Central memory CD8-positive, alpha-beta T cell (primary cell): ENCODE data around the gene SPP2.

Experiments used
- ATAC-seq: fragments of 150-1000 bp; cut with Tn5 transposase; replicated peaks from 2 replicates; pipeline ENCODE4 v1.10.0; 2022; ENCODE audit warnings: mild to moderate bottlenecking, moderate FRiP score, moderate number of reproducible peaks; ENCODE audit not compliant: poor library complexity, severe bottlenecking; ENCODE audit errors: extremely low read depth
- DNase-seq, 2 donors: peaks; one replicate each; pipeline ENCODE4 v3.0.0; 2021; ENCODE audit warnings: low spot score in 2 of 2
- H3K27ac Mint-ChIP-seq: one replicate; pipeline ENCODE4 v1.8.0; 2022; ENCODE audit warnings: low read depth, mild to moderate bottlenecking, moderate library complexity, mixed read lengths
- H3K27me3 Mint-ChIP-seq: one replicate; pipeline ENCODE4 v1.8.0; 2022; ENCODE audit warnings: mixed read lengths
- H3K36me3 Mint-ChIP-seq: one replicate; pipeline ENCODE4 v1.8.0; 2022; ENCODE audit warnings: mild to moderate bottlenecking, moderate library complexity, mixed read lengths; ENCODE audit not compliant: insufficient read depth
- H3K4me1 Mint-ChIP-seq: one replicate; pipeline ENCODE4 v1.8.0; 2022; ENCODE audit warnings: mixed read lengths
- H3K4me3 Mint-ChIP-seq: one replicate; pipeline ENCODE4 v1.8.0; 2022; ENCODE audit warnings: mild to moderate bottlenecking, moderate library complexity, mixed read lengths
- H3K9me3 Mint-ChIP-seq: one replicate; pipeline ENCODE4 v1.8.0; 2022; ENCODE audit warnings: mixed read lengths

The SPP2 gene

GRCh38 chr2:234107861-234108260 lies 57.4 kb downstream of the SPP2 start:
- DNase-seq (no peak), ATAC-seq (no peak)
- H3K9me3 Mint-ChIP-seq, result no peaks in the 10 kb centered on the region
- no peak overlapping the region for H3K27ac Mint-ChIP-seq
- H3K4me1 Mint-ChIP-seq, result peaks cover 9% of the 10 kb centered on the region
- H3K27me3 Mint-ChIP-seq, result no peaks in the 10 kb centered on the region
- no peak overlapping the region for H3K4me3 Mint-ChIP-seq
- H3K36me3 Mint-ChIP-seq, result no peaks in the 10 kb centered on the region

GRCh38 chr2:234109321-234109720 lies 58.8 kb downstream of the SPP2 start:
- no peak overlapping the region for H3K4me3 Mint-ChIP-seq
- DNase-seq, result no peak
- ATAC-seq, result no peak
- peaks cover 11% of the 10 kb centered on the region for H3K4me1 Mint-ChIP-seq
- no peaks in the 10 kb centered on the region for H3K36me3 Mint-ChIP-seq
- no peaks in the 10 kb centered on the region for H3K9me3 Mint-ChIP-seq
- no peaks in the 10 kb centered on the region for H3K27me3 Mint-ChIP-seq
- no peak overlapping the region for H3K27ac Mint-ChIP-seq

- DNase-seq (no peak), ATAC-seq (no peak)
- Mint-ChIP-seq H3K4me3 (no peak overlapping the region), H3K36me3 (no peaks in the 10 kb centered on the region), H3K9me3 (no peaks in the 10 kb centered on the region), H3K27me3 (no peaks in the 10 kb centered on the region), H3K27ac (no peak overlapping the region), H3K4me1 (peaks cover 11% of the 10 kb centered on the region)
Observed at GRCh38 chr2:234110219-234110618, 59.7 kb downstream of the SPP2 start.

GRCh38 chr2:234111523-234111922 lies 61.0 kb downstream of the SPP2 start:
- no peak for DNase-seq
- Mint-ChIP-seq H3K36me3 (no peaks in the 10 kb centered on the region), H3K9me3 (no peaks in the 10 kb centered on the region), H3K4me1 (peaks cover 5% of the 10 kb centered on the region), H3K4me3 (no peak overlapping the region), H3K27me3 (no peaks in the 10 kb centered on the region), H3K27ac (no peak overlapping the region)
- ATAC-seq, result no peak

GRCh38 chr2:234116010-234116409 lies 65.5 kb downstream of the SPP2 start:
- H3K9me3 Mint-ChIP-seq, result no peaks in the 10 kb centered on the region
- DNase-seq (no peak), ATAC-seq (no peak)
- H3K27me3 Mint-ChIP-seq, result no peaks in the 10 kb centered on the region
- no peaks in the 10 kb centered on the region for H3K36me3 Mint-ChIP-seq
- no peak overlapping the region for H3K27ac Mint-ChIP-seq
- peaks cover 5% of the 10 kb centered on the region for H3K4me1 Mint-ChIP-seq
- no peak overlapping the region for H3K4me3 Mint-ChIP-seq

- H3K9me3 Mint-ChIP-seq, result no peaks in the 10 kb centered on the region
- no peaks in the 10 kb centered on the region for H3K4me1 Mint-ChIP-seq
- no peak for DNase-seq
- no peak for ATAC-seq
- H3K36me3 Mint-ChIP-seq, result no peaks in the 10 kb centered on the region
- no peak overlapping the region for H3K4me3 Mint-ChIP-seq
- H3K27me3 Mint-ChIP-seq, result no peaks in the 10 kb centered on the region
- H3K27ac Mint-ChIP-seq, result no peak overlapping the region
Observed at GRCh38 chr2:234121999-234122398, 71.5 kb downstream of the SPP2 start.

GRCh38 chr2:234125451-234126145 lies 75.1 kb downstream of the SPP2 start:
- Mint-ChIP-seq H3K27ac (no peak overlapping the region), H3K4me1 (peaks cover 22% of the 10 kb centered on the region), H3K9me3 (no peaks in the 10 kb centered on the region), H3K27me3 (no peaks in the 10 kb centered on the region), H3K4me3 (no peak overlapping the region), H3K36me3 (peaks cover 2% of the 10 kb centered on the region)
- DNase-seq (no peak), ATAC-seq (no peak)

- Mint-ChIP-seq H3K27ac (no peak overlapping the region), H3K4me1 (peaks cover 26% of the 10 kb centered on the region), H3K36me3 (peaks cover 2% of the 10 kb centered on the region), H3K9me3 (no peaks in the 10 kb centered on the region), H3K4me3 (no peak overlapping the region), H3K27me3 (no peaks in the 10 kb centered on the region)
- no peak for DNase-seq
- no peak for ATAC-seq
Observed at GRCh38 chr2:234126146-234126470, 75.6 kb downstream of the SPP2 start.
